Activated CD4-positive, alpha-beta T cell treated with anti-CD3 and anti-CD28 coated beads, Interleukin-2, amount 50 U/mL, for 16 hours (primary cell): ENCODE results near the gene SLC6A20.

Experiments used
- DNase-seq: peaks from one replicate; pipeline ENCODE4 v3.0.0-alpha.2; 2020

Gene SLC6A20

DNA sequence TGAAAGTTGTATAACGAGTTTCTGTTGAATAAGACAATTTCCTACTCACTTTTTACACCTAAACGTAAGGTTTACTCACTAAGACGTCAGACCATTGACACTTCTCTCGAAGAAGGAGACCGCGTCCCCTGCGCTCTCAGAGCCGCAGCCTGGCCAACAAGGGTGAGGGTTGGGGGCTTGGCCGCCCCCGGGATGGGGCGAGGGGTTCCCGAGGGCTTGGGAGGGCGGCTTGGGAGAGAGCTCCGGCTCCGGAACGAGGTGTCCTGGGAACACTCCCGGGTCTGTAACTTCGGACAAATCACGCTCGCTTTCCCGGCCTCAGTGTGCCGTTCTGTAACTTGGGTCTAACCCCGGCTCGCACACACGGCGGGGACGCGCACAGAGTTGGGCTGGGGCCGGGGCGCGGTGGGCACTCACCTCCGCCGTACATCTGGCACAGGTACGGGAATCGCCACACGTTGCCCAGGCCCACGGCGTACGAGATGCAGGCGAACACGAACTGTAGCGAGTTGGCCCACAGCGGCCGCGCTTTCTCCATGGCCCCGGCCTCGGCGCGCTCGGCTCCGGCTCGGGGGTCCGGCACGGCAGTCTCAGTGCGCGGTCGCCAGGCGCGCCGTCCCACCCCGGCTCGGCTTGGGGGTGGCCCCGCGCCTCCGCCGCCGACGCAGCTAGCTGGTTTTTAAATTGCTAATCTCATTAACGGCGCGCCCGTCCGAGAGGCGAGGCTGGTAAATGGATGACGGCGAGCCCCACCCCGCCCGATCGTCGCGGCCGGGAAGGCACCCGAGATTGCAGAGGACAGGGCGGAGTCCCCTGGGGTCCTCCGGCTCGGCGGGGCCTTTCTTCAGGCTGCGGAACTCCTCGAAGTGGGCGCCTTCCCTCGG, at the start of gene SLC6A20:
Gene SLC6A20, minus strand, starts transcription at position 655 of the 884 bp plus-strand sequence. Its CDS starts 117 bp downstream, at position 538.
- DNase-seq = no peak

DNA sequence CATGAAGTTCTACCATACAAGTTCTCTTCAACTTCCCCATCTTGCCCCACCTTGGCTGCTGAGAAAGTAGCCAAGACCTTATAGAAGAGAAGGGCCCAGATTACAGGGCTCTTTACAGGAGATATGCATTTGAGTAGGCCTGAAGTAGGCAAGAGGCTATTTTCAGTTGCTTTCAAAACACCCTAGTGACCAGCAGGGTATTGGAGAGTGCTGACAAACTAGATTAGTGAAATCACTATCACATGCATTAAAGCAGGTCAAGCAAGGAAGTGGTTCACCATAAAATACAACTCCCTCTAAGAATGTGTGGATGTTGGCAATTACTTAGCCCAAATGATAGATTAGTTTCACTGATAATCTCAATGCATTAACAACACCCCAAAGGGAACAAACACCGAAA, 48.3 kb upstream of the SLC6A20 start:
- DNase-seq = no peak

DNA sequence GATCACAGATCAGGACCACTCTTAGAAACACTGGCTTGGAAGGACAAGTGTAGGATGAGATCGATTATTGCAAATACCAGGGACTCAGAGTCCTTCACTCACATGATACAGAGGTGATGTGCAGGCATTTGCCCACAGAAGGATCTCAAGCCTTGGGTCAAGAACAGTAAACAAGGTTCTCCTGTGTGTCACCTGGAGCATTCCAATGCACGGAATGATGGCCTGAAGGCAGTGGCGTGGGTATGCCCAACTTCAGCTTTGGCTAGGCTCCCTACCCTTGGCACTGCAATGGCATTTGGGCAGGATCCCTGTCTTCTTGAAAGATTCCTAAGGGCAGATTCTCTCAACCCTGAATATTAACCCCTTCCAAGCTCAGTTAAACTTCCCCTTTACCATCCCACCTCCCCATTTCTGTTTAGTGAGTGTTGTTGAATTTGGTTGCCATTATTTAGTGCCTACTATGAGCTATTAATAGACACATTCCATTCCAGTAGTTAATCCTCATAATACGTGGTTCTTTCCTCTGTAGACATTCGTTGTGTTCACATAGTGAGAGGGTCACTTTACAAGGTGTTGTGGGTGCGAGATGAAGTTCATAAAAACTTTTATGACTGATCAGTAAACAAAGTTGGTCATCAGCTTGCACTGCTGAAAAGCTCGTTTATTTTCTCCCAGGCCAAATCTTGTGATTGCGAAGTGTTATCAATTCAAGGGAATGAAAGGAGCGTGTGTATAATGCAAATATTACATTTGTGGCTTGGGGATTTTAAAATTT, 46.7 kb upstream of the SLC6A20 start:
- no peak for DNase-seq

GRCh38 chr3:45841757-45842491, 45.6 kb upstream of the SLC6A20 start, which contains the start of gene LZTFL1:
Gene LZTFL1, minus strand, starts transcription at chr3:45842119. Its CDS starts 128 bp downstream, at chr3:45841991.
- DNase-seq = peak; percentile 88

- DNase-seq = no peak
These were observed 45.1 kb upstream of the SLC6A20 start for GRCh38 chr3:45841420-45841756.

DNA sequence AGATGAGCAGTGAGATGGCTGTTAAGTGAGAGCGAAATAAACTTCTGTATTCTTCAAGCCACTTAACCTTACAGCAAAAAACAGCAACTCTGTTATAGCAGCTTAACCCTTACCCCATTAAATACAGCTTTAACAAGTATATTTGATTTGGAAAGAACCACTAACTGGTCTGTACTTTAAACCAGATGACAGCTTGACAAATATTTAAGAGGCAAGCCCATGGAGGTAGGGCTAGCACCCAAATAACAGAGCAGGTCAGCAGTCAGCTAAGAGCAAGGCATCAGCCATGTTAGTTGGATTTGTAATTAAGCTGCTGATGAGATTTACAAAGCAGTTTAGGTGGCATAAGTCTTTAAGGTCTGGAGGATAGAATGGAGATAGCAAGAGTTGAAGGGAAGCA, 42.1 kb upstream of the SLC6A20 start:
- no peak for DNase-seq

DNA sequence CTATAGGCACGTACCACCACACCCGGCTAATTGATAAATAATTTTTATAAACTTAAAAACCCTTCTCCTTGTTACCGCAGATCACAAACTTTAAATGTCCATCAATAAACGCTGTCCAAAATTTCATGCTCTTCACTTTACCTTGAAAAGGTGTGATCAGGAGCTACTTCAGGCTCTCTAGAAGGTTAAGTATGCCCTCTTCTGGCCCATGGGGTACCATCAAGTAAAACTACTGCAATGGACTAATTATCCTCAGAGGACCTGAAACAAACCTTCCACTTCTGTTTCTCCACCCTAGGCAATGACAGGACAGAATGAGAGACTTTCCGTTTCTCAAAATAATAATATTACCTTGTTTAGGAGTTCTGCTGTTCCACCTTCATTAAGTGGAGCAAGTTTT, 36.4 kb upstream of the SLC6A20 start:
- no peak for DNase-seq

- no peak for DNase-seq
These were observed 33.8 kb upstream of the SLC6A20 start for GRCh38 chr3:45830121-45830520.

- no peak for DNase-seq
These were observed 30.6 kb upstream of the SLC6A20 start for GRCh38 chr3:45826908-45827307.

DNA sequence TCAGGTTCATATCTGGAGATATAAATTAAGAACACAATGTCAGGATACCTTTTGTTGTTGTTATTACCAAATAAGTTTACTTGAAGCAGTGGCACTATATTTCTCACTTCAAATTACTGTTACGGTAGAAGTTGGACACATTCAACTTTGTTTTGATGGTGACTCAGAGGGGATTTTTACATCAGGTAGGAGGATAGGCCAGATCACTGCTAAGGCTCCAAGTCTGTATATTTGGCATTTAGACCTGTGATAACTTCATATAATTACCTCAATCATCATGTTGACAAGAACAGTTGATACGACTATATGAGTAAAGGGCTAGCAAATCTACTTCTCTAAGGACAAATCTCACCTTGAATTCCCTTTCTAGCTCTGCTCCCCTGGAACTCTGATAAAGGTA, 30.0 kb upstream of the SLC6A20 start:
- no peak for DNase-seq

GRCh38 chr3:45821127-45821526, 24.8 kb upstream of the SLC6A20 start:
- no peak for DNase-seq

DNA sequence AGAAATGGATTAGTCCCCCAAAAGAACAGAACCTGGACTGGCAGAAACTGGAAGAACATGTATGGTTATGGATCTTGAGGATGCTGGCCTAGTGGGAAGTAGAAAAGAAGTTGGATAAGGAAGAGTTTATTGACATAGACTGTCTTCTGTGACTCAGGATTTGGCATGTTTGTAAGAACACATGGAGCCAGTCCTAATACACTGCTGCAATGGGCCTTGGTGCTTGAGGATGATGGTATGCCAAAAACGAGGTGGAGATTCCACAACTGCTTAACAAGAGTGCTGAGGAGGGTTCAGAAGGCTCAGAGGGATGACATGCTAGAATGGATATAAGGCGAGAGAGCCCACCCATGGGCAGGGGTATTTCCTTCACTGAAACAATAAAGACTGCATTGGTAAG, 23.2 kb upstream of the SLC6A20 start:
- no peak for DNase-seq

DNA sequence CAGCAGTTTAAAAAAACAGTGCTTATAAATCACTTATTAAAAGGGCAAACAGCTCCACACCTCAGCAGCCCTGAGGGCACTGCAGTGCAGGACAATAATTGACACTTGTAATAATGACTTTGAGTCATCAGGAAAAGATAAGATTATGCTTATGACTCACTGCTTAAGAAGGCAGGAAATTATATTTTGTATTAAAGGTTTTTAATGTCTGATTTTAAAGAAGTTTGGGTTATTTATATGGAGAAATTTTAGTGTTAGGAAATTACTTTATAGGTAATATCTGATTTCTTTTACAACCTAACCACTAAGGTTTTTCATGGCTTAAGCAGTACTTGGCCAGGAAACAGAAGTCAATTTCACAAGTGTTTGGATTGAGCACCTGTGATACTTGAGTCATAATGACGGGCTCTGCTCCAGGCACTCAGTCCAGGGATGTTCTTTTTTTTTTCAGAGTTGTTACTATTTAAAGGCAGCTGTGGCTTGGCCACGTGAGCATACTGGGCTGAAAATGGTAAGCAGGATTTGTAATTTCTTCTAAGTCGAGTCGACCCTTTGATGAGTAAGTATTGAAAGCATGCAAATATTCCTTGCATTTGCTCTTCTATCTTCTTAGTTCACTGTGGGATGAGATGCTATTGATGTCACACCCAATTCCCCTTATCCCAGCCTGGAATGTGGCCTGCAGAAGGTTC, 21.6 kb upstream of the SLC6A20 start:
- DNase-seq = no peak

- no peak for DNase-seq
These were observed 20.2 kb upstream of the SLC6A20 start for GRCh38 chr3:45816544-45816943.

- DNase-seq = no peak
These were observed 18.0 kb upstream of the SLC6A20 start for GRCh38 chr3:45814322-45814721.

GRCh38 chr3:45807681-45808540, 11.6 kb upstream of the SLC6A20 start:
- DNase-seq = no peak

GRCh38 chr3:45807133-45807532, 10.8 kb upstream of the SLC6A20 start:
- no peak for DNase-seq

DNA sequence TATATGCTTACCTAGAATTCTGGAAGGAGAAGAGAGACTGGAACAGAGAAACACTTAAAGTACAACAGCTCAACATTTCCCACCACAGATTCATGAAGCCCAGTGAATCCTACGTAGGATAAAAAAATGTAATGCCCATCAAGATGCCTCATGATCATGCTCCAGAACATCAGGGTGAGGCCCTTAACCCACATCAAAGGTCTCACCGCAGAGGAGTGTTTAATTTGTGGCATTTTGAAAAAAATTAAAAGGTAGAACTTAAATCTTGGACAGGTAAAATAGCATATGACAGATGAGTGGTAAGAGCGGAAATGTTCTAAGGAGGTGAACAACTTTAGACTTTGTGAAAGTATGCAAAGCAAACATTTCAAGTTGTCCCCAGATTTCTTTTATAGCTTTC, 9.7 kb upstream of the SLC6A20 start:
- DNase-seq = no peak

- no peak for DNase-seq
These were observed 7.1 kb upstream of the SLC6A20 start for GRCh38 chr3:45803252-45803935.

DNA sequence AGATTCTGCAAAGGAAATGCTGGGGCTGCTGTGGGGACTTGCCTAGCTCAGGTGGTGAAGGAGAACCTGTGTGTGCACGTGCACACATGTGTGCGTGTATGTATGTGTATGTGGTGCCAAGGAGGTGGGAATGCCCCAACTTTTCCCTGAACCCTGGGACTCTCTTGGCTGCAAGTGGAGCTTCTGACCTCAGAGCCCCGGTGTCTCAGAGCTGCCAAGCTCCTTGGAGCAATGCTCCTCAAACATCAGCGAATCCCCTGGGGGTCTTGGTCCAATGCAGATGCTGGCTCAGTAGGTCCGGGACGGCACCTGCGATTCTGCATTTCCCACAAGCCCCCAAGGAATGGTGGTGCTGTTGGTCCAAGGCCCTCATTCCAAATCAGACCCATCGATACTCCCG, 5.8 kb upstream of the SLC6A20 start:
- no peak for DNase-seq

GRCh38 chr3:45800611-45801010, 4.3 kb upstream of the SLC6A20 start:
- no peak for DNase-seq
